Fibroblast of gingiva (primary cell): ENCODE results near the gene EEF1AKMT2.
A peak's percentile ranks its signal among the peaks of the same experiment; 100 is the strongest.
"Not testable (repeated sequence)": the region's sequence is repeated elsewhere in the genome, so short reads cannot be mapped to it uniquely, and the experiment has no call there.

ENCODE experiments used
- DNase-seq: peaks from one replicate; pipeline ENCODE4 v3.0.0-alpha.2; 2011; ENCODE audit warnings: low read depth

EEF1AKMT2 gene

GRCh38 chr10:124791547-124792348 is at the start of gene EEF1AKMT2:
Gene EEF1AKMT2, minus strand, starts transcription at chr10:124791887. Its CDS starts 54 bp downstream, at chr10:124791833.
- peak; percentile 84 for DNase-seq

DNA sequence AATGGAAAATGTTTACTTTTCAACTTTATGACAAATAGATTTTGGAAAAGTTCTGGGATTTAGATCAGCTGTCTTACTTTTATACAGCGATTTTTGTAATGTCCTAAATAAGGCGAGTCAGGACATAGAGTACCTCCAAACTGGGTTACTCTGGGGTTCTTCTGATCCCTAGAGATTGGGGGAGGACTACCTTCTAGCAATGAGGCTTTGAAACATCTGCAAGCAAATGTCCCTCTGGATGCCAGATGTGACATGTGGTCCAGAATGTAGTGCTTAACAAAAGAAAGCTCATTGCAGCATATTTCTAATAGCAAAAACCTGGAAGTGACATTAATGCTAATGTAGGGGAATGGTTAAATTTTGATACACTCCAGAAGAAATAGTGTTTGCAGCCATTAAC is 46.0 kb upstream of the EEF1AKMT2 start:
- peak; percentile 28 for DNase-seq

DNA sequence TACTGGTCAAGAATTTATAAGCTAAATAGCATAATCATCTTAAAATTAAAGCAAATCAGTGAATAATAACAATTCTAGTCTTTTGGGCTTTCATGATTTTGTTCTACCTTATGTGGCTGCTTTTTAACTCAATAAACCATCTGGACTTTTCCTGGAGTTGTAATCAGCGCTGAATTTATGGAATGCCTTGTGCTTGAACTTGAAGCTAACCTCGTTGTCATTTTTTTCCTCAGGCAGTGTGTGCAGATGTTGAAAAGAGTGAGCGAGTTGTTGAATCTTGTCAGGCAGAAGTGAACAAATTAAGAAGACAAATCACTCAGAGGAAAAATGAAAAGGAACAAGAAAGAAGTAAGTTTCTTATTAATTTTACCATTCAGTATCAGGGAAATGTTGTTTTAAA is 39.4 kb upstream of the EEF1AKMT2 start:
- no peak for DNase-seq

DNA sequence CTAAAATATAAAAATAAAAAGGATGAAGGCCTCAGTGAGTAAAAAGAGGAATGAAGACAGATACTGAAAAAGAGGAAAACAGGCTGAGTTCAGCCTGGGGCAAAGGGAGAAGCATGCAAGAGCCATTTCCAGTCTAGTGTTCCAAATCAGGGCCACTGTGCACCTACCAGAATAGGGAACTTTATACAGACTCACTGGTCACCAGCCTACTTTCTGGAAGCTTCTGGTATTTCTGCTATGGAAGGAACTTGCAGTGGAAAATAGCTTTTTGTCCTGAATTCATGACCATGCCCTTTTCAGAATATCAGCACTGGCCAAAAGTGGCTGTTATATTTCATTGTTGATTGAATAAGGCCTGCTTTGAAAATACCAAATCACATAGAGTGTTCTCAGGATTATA is 38.8 kb upstream of the EEF1AKMT2 start:
- no peak for DNase-seq

- DNase-seq: no peak
These were observed 37.9 kb upstream of the EEF1AKMT2 start for GRCh38 chr10:124829447-124830115.

DNA sequence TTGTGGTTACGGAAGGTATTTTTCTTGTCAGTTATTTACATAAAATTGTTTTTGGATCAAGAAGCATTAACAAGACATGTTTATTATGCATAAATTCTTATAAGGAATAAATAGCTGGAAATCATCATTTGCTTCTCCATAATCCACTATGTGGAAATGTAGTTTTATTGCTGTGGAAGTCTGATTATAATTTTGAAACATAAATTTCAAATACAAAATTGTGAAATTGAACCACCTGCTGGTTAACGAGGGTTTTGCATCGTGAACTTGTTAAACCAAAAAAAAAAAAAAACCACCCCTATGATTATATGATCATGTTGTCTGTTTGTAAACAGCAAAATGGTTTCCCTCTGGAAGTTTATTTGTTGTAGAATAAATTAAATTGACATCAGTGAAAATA is 35.8 kb upstream of the EEF1AKMT2 start:
- peak; percentile 14 for DNase-seq

DNA sequence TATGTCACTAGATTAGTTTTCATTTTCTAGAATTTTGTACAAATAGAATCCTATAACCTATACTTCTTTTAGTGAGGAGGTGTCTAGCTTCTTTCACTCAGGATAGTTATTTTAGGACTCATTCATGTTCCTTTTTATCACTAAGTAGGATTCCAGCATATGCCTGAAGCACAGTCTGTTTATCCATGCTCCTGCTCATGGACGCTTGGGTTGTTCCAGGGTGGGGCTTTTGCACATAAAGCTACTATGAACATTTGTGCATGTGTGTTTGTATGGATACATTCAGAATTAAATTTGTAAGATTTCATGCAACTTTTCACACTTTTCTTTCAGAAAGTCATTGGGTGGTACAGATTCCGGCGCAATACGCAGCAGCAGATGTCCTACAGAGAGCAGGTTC is 34.6 kb upstream of the EEF1AKMT2 start:
- no peak for DNase-seq

DNA sequence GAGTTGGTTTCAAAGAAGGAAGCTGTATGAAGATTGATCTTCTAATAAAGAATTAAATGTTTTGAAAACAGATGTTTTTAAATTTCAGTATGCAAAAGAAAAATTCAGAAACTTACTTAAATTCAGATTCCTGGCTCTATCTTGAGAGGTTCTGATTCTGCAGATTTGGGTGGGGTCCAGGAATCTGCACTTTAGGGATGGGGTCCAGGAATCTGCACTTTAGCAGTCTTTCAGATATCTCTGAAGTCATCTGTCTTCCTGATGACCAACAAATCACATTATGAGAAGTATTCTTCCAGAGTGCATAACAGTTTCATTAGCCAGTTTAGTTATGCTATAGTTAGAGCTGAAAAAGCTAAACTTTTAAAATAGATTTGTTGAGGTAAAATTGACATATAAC is 34.0 kb upstream of the EEF1AKMT2 start:
- no peak for DNase-seq

- not testable (repeated sequence) for DNase-seq
These were observed 33.2 kb upstream of the EEF1AKMT2 start for GRCh38 chr10:124824932-124825331.

DNA sequence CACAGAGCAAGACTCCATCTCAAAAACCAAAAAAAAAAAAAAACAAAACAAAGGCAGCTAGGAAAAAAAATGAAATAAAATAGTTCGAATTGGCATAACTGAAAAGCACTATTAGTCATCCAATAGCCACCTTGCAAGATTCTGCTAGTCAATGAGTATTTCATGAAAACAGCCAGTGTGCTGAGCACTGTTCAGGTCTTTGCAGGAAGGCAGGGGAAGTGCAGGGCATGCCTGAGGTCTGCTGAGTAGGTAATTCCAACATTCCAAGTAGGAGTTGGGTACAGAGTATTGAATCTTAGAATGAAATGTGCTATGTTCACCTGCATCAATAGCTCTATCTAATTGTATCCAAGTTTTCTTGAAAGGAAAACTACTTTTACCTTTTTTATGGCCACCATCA is 32.8 kb upstream of the EEF1AKMT2 start:
- DNase-seq: no peak

- DNase-seq: no peak
These were observed 29.8 kb upstream of the EEF1AKMT2 start for GRCh38 chr10:124821520-124821919.

GRCh38 chr10:124820121-124820520 is 28.4 kb upstream of the EEF1AKMT2 start:
- no peak for DNase-seq

GRCh38 chr10:124802313-124802675 is 10.6 kb upstream of the EEF1AKMT2 start:
- DNase-seq: no peak

GRCh38 chr10:124799211-124799610 is 7.5 kb upstream of the EEF1AKMT2 start:
- no peak for DNase-seq

DNA sequence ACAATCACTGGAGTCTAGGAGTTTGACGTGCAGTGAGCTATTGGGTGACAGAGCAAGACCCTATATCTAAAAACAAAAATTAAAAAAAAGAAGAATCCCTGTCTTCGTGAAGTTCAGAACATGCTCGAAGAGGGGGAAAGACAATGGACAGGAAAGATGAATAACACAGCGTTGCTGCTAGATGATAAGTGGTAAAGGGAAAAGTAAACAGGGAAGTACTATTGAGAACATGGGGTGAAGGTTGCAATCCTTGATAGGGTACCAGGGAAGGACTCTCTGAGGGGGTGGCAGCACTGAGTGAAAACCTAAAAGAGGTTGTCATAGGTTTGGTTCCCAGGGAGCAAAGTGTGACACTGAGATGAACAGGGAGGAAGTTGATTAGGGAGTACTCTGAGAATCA is 7.1 kb upstream of the EEF1AKMT2 start:
- no peak for DNase-seq

- no peak for DNase-seq
These were observed 6.7 kb upstream of the EEF1AKMT2 start for GRCh38 chr10:124798364-124798763.

DNA sequence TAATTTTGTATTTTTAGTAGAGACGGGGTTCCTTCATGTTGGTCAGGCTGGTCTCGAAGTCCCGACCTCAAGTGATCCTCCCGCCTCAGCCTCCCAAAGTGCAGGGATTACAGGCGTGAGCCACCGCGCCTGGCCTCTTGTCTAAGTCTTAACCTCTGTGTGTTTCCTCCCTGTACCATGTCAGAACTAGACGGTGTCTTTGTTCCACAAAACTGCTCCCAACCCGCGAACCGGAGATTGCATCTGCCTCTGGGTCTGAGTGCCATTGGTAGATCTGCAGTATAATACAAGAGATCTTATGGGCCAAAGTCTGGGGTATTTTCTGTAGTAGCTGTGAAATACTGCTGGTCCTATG is 1.3 kb upstream of the EEF1AKMT2 start:
- no peak for DNase-seq

- DNase-seq: not testable (repeated sequence)
These were observed 8.8 kb downstream of the EEF1AKMT2 start for GRCh38 chr10:124782900-124783299.

GRCh38 chr10:124768791-124769190 is 22.9 kb downstream of the EEF1AKMT2 start:
- DNase-seq: no peak

- no peak for DNase-seq
These were observed 26.4 kb downstream of the EEF1AKMT2 start for GRCh38 chr10:124765256-124765655.

DNA sequence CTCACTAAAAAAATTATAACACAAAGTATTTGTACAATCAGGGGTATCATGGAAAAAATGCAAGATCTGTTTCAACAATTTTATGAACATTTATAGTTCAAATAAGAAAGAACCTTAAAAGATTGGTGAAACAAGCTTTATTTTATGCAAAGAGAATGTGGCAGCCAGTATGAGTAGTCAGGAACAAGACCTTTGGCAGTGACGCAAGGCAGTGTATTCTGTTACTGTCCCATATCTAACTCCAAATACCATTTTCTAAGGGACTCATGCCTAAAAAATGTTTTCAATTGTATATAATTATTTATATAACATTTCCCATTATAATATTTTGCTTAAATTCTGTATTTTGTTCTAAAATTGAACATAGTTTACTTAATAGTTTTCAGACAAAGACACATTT is 28.4 kb downstream of the EEF1AKMT2 start:
- DNase-seq: peak; percentile 59

GRCh38 chr10:124762281-124762680 is 29.4 kb downstream of the EEF1AKMT2 start:
- no peak for DNase-seq

DNA sequence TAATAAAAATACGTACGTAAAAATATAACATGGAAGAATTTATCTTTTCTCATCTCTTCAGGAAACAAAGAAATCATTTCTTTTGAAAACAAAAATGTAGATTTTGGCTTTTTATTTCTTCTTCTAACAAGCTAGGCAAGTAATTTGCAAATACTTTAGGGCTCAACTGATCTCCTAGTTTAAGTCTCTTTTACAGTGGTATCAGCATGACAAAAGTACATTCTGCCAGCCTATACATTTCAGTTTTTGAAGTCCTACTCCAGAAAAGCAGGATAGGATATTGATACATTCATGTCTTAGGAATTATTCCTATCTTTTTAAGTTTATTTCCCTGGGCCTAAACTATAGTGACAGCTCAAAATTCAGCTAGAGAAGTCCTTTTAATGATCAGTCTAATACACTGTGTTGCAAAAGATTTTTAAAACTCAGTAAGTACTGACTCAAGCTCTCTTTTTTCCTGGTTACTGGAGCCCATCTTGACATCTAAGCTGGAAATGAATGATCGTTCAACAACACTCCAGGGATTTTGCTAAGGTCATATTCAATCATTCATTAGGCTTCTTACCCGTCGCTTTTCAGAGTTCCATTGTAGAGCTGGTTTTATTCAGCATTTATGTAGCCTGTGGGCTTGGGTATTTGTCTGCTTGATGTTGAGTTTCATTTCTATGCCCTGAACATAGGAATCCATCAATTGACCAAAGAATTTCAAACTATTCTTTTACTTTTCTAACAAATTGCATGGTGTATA is 35.4 kb downstream of the EEF1AKMT2 start:
- no peak for DNase-seq
